ENCODE results near the gene PLSCR3.
"Not testable (repeated sequence)": the region's sequence is repeated elsewhere in the genome, so short reads cannot be mapped to it uniquely, and the experiment has no call there.

The PLSCR3 gene

GRCh38 chr17:7367918-7368598 is 26.3 kb downstream of the PLSCR3 start:
- H3K27me3 Mint-ChIP-seq: peaks cover 62% of the 10 kb centered on the region
- H3K9me3 Mint-ChIP-seq: no peaks in the 10 kb centered on the region
- DNase-seq: no peak
- CTCF ChIA-PET: interaction anchor here (0.6 to 1.0 kb wide), 3 partner anchors 12 to 279 kb away, joined by 3 to 4 read pairs (median 3); no protein-coding TSS in a partner anchor
- H3K36me3 Mint-ChIP-seq: no peaks in the 10 kb centered on the region
- no peak overlapping the region for H3K27ac Mint-ChIP-seq
- H3K4me3 Mint-ChIP-seq: no peak overlapping the region
- H3K4me1 Mint-ChIP-seq: no peaks in the 10 kb centered on the region

- H3K36me3 Mint-ChIP-seq: no peaks in the 10 kb centered on the region
- DNase-seq: no peak
- CTCF ChIA-PET: no interaction called here
- no peaks in the 10 kb centered on the region for H3K9me3 Mint-ChIP-seq
- no peak overlapping the region for H3K4me3 Mint-ChIP-seq
- no peaks in the 10 kb centered on the region for H3K4me1 Mint-ChIP-seq
- no peak overlapping the region for H3K27ac Mint-ChIP-seq
- peaks cover 57% of the 10 kb centered on the region for H3K27me3 Mint-ChIP-seq
These were observed 27.2 kb downstream of the PLSCR3 start for GRCh38 chr17:7367083-7367482.

- CTCF ChIA-PET, H3K4me3 Mint-ChIP-seq, H3K36me3 Mint-ChIP-seq, H3K27ac Mint-ChIP-seq, DNase-seq, H3K9me3 Mint-ChIP-seq, H3K4me1 Mint-ChIP-seq: not testable (repeated sequence)
- peaks cover 58% of the 10 kb centered on the region for H3K27me3 Mint-ChIP-seq
These were observed 28.4 kb downstream of the PLSCR3 start for GRCh38 chr17:7365963-7366362.

- DNase-seq: no peak
- Mint-ChIP-seq H3K4me1 (no peaks in the 10 kb centered on the region), H3K9me3 (no peaks in the 10 kb centered on the region), H3K36me3 (no peaks in the 10 kb centered on the region), H3K4me3 (no peak overlapping the region), H3K27me3 (peaks cover 43% of the 10 kb centered on the region), H3K27ac (no peak overlapping the region)
- CTCF ChIA-PET: interaction anchor here (0.6 kb wide), 1 partner anchor 324 kb away, joined by 3 read pairs; no protein-coding TSS in a partner anchor
These were observed 31.0 kb downstream of the PLSCR3 start for GRCh38 chr17:7363311-7363710.

GRCh38 chr17:7361906-7362305 is 32.4 kb downstream of the PLSCR3 start:
- DNase-seq: no peak
- no peak overlapping the region for H3K27ac Mint-ChIP-seq
- H3K4me3 Mint-ChIP-seq: no peak overlapping the region
- H3K4me1 Mint-ChIP-seq: no peaks in the 10 kb centered on the region
- peaks cover 37% of the 10 kb centered on the region for H3K27me3 Mint-ChIP-seq
- H3K36me3 Mint-ChIP-seq: no peaks in the 10 kb centered on the region
- no peaks in the 10 kb centered on the region for H3K9me3 Mint-ChIP-seq
- CTCF ChIA-PET: interaction anchor here (2.1 kb wide), 1 partner anchor 74 kb away, joined by 6 read pairs; the partner anchor contains the start of gene TMEM102

- peaks cover 40% of the 10 kb centered on the region for H3K27me3 Mint-ChIP-seq
These were observed 36.9 kb downstream of the PLSCR3 start for GRCh38 chr17:7357381-7357780.

DNA sequence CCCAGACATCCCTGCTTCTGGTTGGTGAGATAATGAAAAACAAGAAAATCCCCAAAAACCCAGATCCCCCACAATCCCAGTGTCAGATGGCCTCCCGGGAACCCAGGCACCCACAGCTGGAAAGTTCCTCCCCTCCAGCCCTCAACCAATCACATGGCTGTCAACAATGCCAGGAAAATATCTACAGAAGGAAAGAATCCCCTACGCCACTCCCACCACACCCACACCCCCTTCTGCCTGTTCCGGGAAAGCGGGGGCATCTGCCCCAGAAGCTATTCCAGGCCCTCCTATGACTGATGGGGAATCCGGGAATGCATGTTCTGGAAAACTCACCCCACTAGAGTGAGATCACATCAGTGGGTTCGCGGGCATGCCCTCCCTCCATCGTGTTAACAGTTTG is 37.6 kb downstream of the PLSCR3 start:
- Mint-ChIP-seq H3K9me3 (no peaks in the 10 kb centered on the region), H3K27me3 (peaks cover 34% of the 10 kb centered on the region), H3K27ac (no peak overlapping the region), H3K4me1 (peaks cover 36% of the 10 kb centered on the region), H3K4me3 (no peak overlapping the region), H3K36me3 (peaks cover 10% of the 10 kb centered on the region)
- CTCF ChIA-PET: interaction anchor here (0.7 to 4.5 kb wide), 20 partner anchors 11 to 258 kb away, joined by 3 to 56 read pairs (median 5); partner anchors contain the start of genes ACAP1, CHRNB1, FGF11 and FXR2
- DNase-seq: no peak

More at GRCh38 chr17:7357381-7357780, 36.9 kb downstream of the PLSCR3 start:
- no peak overlapping the region for H3K4me3 Mint-ChIP-seq
- peaks cover 34% of the 10 kb centered on the region for H3K4me1 Mint-ChIP-seq
- H3K9me3 Mint-ChIP-seq: no peaks in the 10 kb centered on the region
- H3K36me3 Mint-ChIP-seq: peaks cover 7% of the 10 kb centered on the region
- CTCF ChIA-PET: interaction anchor here (1.0 to 3.5 kb wide), 4 partner anchors 11 to 203 kb away, joined by 3 to 24 read pairs (median 12); partner anchors contain the start of genes ACAP1 and SENP3
- DNase-seq: no peak
- H3K27ac Mint-ChIP-seq: no peak overlapping the region

DNA sequence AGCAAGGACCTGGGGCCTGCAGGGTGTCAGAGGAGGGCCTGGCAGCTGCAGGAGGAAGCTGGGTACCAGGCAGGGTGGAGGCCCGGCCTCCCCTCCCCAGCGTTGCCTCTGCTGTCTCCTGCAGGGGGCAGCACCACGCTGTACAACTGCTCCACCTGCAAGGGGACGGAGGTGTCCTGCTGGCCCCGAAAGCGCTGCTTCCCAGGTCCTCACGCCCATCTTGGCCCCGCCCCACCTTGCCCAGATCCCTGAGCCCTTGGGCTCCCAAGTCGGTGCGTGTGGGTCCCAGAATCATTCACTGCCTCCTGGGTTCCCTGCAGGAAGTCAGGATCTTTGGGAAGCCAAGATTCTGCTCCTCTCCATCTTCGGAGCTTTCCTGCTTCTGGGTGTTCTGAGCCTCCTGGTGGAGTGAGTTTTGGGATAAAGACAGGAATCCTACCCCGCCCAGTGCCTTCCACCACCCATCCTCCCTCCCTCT is 38.2 kb downstream of the PLSCR3 start:
- H3K4me3 Mint-ChIP-seq: no peak overlapping the region
- peaks cover 13% of the 10 kb centered on the region for H3K36me3 Mint-ChIP-seq
- DNase-seq: peak; percentile 92
- CTCF ChIA-PET: interaction anchor here (0.6 to 4.5 kb wide), 36 partner anchors 12 to 258 kb away, joined by 3 to 56 read pairs (median 4); partner anchors contain the start of genes ACAP1, CHRNB1, FGF11 and FXR2
- peaks cover 39% of the 10 kb centered on the region for H3K4me1 Mint-ChIP-seq
- H3K27ac Mint-ChIP-seq: no peak overlapping the region
- H3K27me3 Mint-ChIP-seq: peaks cover 32% of the 10 kb centered on the region
- H3K9me3 Mint-ChIP-seq: no peaks in the 10 kb centered on the region

DNA sequence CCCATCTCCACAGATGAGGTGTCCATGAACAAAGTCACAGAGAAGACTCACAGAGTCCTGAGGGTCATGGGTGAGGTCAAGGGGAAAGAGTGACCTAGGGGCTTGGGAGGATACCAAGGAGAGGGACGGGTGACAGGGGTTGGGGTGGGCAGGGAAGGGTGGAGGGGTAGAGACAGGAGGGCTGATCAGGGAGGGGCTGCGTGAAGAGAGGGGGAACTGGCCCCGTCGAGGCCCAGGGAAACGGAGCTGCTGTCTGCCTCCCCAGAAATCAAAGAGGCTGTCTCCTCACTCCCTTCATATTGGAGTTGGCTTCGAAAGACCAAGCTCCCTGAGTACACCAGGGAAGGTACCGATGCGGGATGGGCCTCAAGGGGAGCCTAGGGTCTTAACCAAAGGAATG is 38.8 kb downstream of the PLSCR3 start:
- H3K4me1 Mint-ChIP-seq: peaks cover 44% of the 10 kb centered on the region
- no peak for DNase-seq
- H3K36me3 Mint-ChIP-seq: peaks cover 18% of the 10 kb centered on the region
- CTCF ChIA-PET: interaction anchor here (0.6 to 4.5 kb wide), 34 partner anchors 13 to 320 kb away, joined by 3 to 56 read pairs (median 4); partner anchors contain the start of genes ACAP1, CHRNB1, FGF11 and FXR2
- H3K27me3 Mint-ChIP-seq: peaks cover 31% of the 10 kb centered on the region
- no peaks in the 10 kb centered on the region for H3K9me3 Mint-ChIP-seq
- no peak overlapping the region for H3K4me3 Mint-ChIP-seq
- no peak overlapping the region for H3K27ac Mint-ChIP-seq

GRCh38 chr17:7355053-7355452 is 39.3 kb downstream of the PLSCR3 start, which contains the start of gene TMEM95:
Gene TMEM95, plus strand, starts transcription at chr17:7355156. Its CDS starts 49 bp downstream, at chr17:7355205.
- peak within 1 kb of the TSS; percentile 26 for H3K27ac Mint-ChIP-seq

GRCh38 chr17:7354262-7354843 is 40.0 kb downstream of the PLSCR3 start:
- Mint-ChIP-seq H3K27ac (peak overlapping the region; percentile 26), H3K9me3 (no peaks in the 10 kb centered on the region), H3K36me3 (peaks cover 26% of the 10 kb centered on the region), H3K4me3 (no peak overlapping the region), H3K4me1 (peaks cover 53% of the 10 kb centered on the region), H3K27me3 (peaks cover 28% of the 10 kb centered on the region)
- CTCF ChIA-PET: interaction anchor here (1.2 to 4.5 kb wide), 6 partner anchors 16 to 235 kb away, joined by 3 to 56 read pairs (median 16); partner anchors contain the start of genes ACAP1, SENP3, SOX15 and TMEM102
- peak; percentile 37 for DNase-seq

More at GRCh38 chr17:7355053-7355452, 39.3 kb downstream of the PLSCR3 start, which contains the start of gene TMEM95:
- peaks cover 20% of the 10 kb centered on the region for H3K36me3 Mint-ChIP-seq
- peaks cover 47% of the 10 kb centered on the region for H3K4me1 Mint-ChIP-seq
- CTCF ChIA-PET: interaction anchor here (0.7 to 4.5 kb wide), 16 partner anchors 12 to 235 kb away, joined by 3 to 56 read pairs (median 4); partner anchors contain the start of genes ACAP1, SENP3, SOX15 and SPEM2
- no peak for DNase-seq
- no peak within 1 kb of the TSS for H3K4me3 Mint-ChIP-seq
- no peaks in the 10 kb centered on the region for H3K9me3 Mint-ChIP-seq
- H3K27me3 Mint-ChIP-seq: peaks cover 31% of the 10 kb centered on the region

- no peak for DNase-seq
- peaks cover 65% of the 10 kb centered on the region for H3K4me1 Mint-ChIP-seq
- peaks cover 38% of the 10 kb centered on the region for H3K36me3 Mint-ChIP-seq
- CTCF ChIA-PET: interaction anchor here (0.6 to 4.5 kb wide), 6 partner anchors 41 to 334 kb away, joined by 3 to 56 read pairs (median 4); partner anchors contain the start of genes TMEM102 and TP53
- H3K27ac Mint-ChIP-seq: no peak overlapping the region
- H3K9me3 Mint-ChIP-seq: no peaks in the 10 kb centered on the region
- H3K27me3 Mint-ChIP-seq: peaks cover 22% of the 10 kb centered on the region
- H3K4me3 Mint-ChIP-seq: peak overlapping the region; percentile 68
These were observed 41.3 kb downstream of the PLSCR3 start for GRCh38 chr17:7352910-7353635.

DNA sequence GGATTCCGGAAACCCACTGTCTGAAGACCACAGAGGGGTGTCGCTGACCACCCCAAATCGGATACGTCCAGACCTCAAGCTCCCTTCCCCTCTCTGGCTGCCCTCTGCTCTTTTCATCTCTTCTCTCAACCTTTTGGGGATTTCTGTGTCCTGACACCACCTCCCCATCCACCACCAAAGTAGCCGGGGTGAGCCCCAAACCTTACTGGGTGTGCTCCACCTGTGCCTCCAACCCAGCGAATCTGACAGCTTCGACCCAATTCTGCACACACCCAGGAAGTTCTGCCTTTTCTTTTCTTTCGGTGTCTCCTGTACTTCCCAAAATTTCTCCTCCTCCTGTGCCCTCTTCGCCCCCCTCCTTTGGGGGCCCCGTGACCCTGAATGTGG is 41.8 kb downstream of the PLSCR3 start:
- H3K36me3 Mint-ChIP-seq: peaks cover 42% of the 10 kb centered on the region
- CTCF ChIA-PET: interaction anchor here (1.3 to 4.5 kb wide), 3 partner anchors 84 to 335 kb away, joined by 3 to 56 read pairs (median 6); partner anchors contain the start of genes TMEM102 and TP53
- H3K4me3 Mint-ChIP-seq: peak overlapping the region; percentile 68
- peaks cover 68% of the 10 kb centered on the region for H3K4me1 Mint-ChIP-seq
- no peak for DNase-seq
- peaks cover 20% of the 10 kb centered on the region for H3K27me3 Mint-ChIP-seq
- no peaks in the 10 kb centered on the region for H3K9me3 Mint-ChIP-seq
- H3K27ac Mint-ChIP-seq: peak overlapping the region; percentile 76
